Epithelial cell of proximal tubule (primary cell): ENCODE measurements around the gene KPNA5. TPM values are rescaled to one million over a fixed set of nuclear protein-coding genes. Genes with fewer than 3 reads are reported as not detected.

Experiments
- DNase-seq: peaks from one replicate; pipeline ENCODE4 v3.0.0-alpha.2; 2011; ENCODE audit warnings: low read depth
- H3K4me3 ChIP-seq: 2 replicates; pipeline ENCODE4 v1.5.1; 2011; ENCODE audit warnings: low read depth, mild to moderate bottlenecking, low read length
- total RNA-seq: library from RNA; depleted of rRNA; stranded (reverse); fragments of >200 nt; gene quantifications from 2 replicates; pipeline ENCODE4 v1.2.3, GENCODE V29; 2015
- TF ChIP-seq, protein P1 (sequence below): conservative IDR thresholded peaks from 2 replicates; pipeline ENCODE4 v1.5.1; 2012; ENCODE audit warnings: low read depth, mild to moderate bottlenecking, low read length

Gene KPNA5
- total RNA-seq, 1 donor from 2014 or later: 2.5 TPM

DNA sequence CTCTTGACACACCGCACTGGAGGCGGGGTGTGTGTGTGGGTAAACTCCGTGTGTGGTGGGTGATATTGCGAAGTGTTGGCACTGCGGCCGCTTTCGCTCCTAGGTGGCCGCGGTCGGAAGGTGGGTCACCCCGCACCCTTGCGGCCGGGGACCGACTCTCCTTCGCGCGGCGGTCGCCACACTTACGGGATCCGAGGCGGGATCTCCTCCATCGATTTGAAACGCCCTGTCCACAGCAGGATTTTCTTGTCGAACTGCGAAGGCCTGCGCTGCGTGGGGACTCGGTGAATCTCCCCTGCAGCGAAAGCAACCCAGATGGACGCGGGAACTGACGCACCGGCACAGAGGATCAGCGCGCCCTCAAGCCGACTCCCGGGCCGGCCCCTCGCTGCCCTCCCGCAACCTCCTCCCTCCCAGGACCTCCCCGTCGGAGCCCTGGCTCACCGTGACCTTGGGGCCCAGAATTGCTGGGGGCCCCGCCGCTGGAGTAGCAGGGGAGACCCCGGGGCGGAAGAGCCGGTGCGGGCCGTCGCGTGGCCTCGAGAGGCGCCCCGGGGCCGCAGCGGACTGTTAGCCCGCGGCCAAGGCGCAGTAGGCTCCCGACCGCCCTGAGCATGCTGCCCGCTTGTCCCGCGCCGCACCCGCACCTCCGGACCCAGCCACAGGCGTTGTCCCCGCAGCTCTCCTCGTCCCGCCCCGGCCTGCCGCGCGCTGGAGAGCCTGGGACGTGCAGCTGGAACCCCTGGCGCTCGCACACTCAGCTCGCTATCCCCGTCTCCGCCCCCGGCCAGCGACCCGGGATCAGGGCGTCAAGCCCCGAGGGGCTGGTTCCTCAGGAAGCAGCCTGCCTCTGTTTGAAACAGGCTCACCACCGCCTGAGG lies 84.2 kb downstream of the KPNA5 start, which contains the start of gene FAM162B:
Gene FAM162B, minus strand, starts transcription at position 759 of the 881 bp plus-strand sequence. Its CDS starts 143 bp downstream, at position 616.
- TF ChIP-seq, protein P1, sequence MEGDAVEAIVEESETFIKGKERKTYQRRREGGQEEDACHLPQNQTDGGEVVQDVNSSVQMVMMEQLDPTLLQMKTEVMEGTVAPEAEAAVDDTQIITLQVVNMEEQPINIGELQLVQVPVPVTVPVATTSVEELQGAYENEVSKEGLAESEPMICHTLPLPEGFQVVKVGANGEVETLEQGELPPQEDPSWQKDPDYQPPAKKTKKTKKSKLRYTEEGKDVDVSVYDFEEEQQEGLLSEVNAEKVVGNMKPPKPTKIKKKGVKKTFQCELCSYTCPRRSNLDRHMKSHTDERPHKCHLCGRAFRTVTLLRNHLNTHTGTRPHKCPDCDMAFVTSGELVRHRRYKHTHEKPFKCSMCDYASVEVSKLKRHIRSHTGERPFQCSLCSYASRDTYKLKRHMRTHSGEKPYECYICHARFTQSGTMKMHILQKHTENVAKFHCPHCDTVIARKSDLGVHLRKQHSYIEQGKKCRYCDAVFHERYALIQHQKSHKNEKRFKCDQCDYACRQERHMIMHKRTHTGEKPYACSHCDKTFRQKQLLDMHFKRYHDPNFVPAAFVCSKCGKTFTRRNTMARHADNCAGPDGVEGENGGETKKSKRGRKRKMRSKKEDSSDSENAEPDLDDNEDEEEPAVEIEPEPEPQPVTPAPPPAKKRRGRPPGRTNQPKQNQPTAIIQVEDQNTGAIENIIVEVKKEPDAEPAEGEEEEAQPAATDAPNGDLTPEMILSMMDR: no peak
- no peak for DNase-seq
- H3K4me3 ChIP-seq: peak within 1 kb of the TSS; percentile 35

DNA sequence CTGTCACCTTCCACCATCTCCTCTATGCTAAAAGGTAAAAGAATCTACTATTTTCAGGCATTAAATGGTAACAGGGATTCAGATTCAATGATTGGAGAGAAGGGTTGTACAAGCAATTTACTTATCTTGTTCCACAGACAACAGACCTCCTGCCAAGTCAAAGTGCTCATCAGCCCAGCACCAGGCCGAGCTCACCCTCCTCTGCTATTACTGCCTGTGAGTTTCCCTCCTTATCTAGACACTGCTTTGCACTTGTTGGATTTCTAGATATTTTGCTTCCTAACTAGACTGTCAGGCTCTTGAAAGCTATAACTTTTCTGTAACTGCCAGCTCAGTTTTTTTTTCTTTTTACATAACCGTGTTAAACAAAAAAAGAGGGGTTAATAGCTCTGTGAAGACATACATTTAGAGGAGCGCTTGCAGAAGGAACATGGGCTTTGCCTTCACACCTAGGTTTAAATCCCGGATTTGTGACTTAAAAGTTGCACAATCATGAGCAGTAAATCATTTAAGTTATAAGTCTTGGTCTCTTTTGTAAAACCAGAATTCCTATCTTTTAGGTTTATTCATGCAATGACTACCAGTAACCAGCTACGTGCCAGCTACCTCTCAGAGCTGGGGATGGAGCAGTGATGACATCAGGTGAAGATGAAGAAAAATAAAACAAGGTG lies 85.6 kb downstream of the KPNA5 start:
- DNase-seq: no peak
- H3K4me3 ChIP-seq: no peak overlapping the region
- TF ChIP-seq, protein P1: no peak

DNA sequence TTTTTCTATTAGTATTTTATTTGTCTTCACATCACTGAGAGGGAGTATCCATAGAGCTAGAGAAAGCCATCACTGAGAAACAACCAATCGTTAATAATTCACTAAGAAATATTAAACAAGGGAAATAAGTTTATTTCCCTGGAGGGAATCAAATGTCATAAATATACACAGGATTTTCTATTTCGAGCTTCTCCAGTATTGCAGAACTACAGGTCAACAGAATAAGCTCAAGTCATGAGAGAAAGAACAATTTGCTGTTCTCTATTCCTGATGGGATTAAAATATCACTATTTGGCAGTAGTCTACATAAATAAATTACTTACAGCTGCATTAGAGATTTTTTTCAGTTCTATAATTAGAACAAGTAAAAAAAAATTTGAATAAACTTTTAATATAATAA lies 86.7 kb downstream of the KPNA5 start:
- H3K4me3 ChIP-seq: no peak overlapping the region
- DNase-seq: no peak
- TF ChIP-seq, protein P1: no peak

DNA sequence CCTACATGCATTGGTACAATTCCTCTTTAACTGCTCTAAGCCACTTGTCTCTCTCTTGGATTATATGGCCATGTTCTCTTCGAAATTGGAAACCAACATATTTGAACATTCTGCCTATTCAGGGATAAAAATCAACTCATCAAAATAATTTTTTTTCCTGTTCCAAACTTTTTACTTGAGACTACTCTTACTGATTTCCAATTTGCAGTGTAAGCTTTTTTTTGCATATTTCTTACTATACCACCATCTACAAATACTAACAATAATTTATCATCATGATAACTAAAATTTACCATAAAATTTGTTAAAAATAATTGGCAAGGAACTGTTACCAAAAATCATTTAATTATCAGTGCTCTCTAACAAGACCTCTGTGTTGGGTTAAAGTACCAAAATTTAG lies 91.4 kb downstream of the KPNA5 start:
- TF ChIP-seq, protein P1: no peak
- H3K4me3 ChIP-seq: no peak overlapping the region
- DNase-seq: no peak

DNA sequence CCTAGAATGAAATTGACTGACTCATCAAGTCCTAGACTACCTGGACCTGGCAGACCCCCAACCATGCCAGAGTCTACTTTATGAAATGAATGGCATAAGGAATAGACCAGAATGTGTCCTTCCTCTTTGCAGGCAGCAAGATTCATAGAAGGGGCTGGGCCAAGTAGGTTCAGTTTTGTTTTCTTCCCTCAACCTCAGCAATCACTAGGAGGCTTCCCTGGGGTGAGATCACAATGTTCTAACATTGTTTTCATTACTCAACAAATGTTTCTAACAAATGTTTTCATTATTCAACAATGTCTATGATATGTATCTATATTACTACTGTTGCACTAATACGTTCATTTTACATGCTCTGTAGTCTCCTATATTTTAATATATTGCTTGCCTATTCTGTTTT lies 92.9 kb downstream of the KPNA5 start:
- no peak for DNase-seq
- TF ChIP-seq, protein P1: no peak
- H3K4me3 ChIP-seq: no peak overlapping the region

DNA sequence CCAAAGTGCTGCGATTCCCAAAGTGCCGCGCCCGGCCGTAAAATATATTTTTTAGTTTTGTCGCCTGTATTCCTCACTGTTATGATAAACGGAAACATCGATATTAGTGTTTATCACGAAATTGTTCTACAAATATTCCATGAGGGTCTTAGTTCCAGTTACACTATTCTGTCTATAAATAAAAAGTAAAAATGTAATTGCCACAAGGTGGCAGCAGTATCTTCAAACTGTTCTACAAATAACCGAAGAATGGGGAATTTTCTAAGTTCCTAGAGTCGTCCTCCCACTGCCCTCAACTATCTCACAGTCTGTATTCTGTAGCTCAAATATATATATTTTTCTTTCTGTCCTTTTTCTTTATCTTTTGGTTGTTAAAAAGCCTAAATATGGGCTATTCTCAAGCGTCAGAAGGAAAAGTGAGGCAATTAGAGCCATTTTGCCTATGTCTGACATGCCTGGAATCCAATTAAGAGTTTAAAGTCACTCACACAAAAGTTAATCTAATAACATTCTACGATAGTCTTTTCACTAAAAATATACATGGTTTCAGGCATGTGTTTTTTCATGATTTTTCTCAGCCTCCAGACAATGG lies 98.7 kb downstream of the KPNA5 start:
- TF ChIP-seq, protein P1: peak; percentile 57
- DNase-seq: no peak
- H3K4me3 ChIP-seq: no peak overlapping the region
